Dermis lymphatic vessel endothelial cell (primary cell): Measurements from ENCODE around the gene FAM180A. TPM values are rescaled to one million over a fixed set of nuclear protein-coding genes. Genes with fewer than 3 reads are reported as not detected.

Source experiments
- total RNA-seq: library from RNA; depleted of rRNA; stranded (reverse); fragments of >200 nt; gene quantifications from 2 replicates; pipeline ENCODE4 v1.2.1, GENCODE V29; 2014

FAM180A gene
- under 0.01 TPM in 1 of 2 replicates, not detected in the other for total RNA-seq

GRCh38 chr7:135748770-135749169 is at the start of gene FAM180A:
Gene FAM180A (minus strand): TSS chr7:135748813. CDS start chr7:135748580, 233 bp downstream.

DNA sequence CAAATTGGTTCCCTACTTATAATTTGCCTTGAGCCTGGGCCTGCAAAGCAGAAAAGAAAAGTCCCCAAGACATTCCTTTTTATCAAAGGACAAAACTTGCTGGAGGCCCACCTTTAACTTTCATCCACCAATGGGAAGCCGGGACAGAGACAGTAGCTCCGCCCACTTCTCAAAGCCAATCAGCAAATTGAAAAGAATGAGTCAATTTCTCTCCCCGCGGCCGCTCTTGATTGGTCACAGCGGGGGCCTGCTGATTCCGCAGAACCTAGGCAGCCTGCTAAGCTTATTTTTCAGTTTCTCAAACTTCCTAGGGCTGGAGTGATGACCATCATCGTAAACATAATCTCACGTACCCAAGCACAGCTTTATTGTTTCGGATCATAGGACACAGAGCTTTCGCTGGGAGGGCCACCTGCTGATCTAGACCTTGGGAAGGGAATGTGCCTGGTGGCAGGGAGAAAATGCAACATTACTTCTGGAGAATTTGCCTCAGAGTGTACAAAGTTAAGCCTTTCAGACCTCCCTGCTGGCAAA is 20.4 kb downstream of the FAM180A start, which contains the start of gene SLC13A4:
SLC13A4 (minus strand) TSS at position 51 of the 534 bp plus-strand sequence. CDS start 690 bp downstream, outside the sequence.

Other genes with a start within 250 kb of the FAM180A start
- gene CNOT4, start 238.7 kb downstream of the FAM180A start, total RNA-seq, result 7.3 and 11.6 TPM in 2 replicates
- gene NUP205, start 190.9 kb downstream of the FAM180A start, total RNA-seq, result 27.8 and 33.2 TPM in 2 replicates
- 7.4 and 10.1 TPM in 2 replicates for gene STMP1, start 86.3 kb downstream of the FAM180A start, total RNA-seq
- gene SLC13A4, start 20.6 kb downstream of the FAM180A start, total RNA-seq, result not detected in 2 replicates
- gene MTPN, start 228.5 kb upstream of the FAM180A start, total RNA-seq, result 101 and 108 TPM in 2 replicates